ENCODE measurements around the gene KIF3B. TPM values are rescaled to one million over a fixed set of nuclear protein-coding genes. Genes with fewer than 3 reads are reported as not detected.
A peak's percentile ranks its signal among the peaks of the same experiment; 100 is the strongest.

Gene KIF3B
- total and polyA plus RNA-seq, 2 of the 13 experiments (the other 11 are each of a cell fraction or from before 2014, with no cell fraction given) = 23.6 to 28.8 TPM

GRCh38 chr20:32329817-32330554 lies 52.5 kb downstream of the KIF3B start (continued):
- 0 out of 2 replicates have a peak, but pooled peaks have one; percentile 10 for TF ChIP-seq CHD2 (IDR thresholded peaks at IDR 0.05; ENCODE audit: low read depth, low read length)
- 0 out of 2 replicates have a peak, but pooled peaks have one; percentile 40 for TF ChIP-seq KLF9 (CRISPR knock-in tag; IDR thresholded peaks at IDR 0.05; ENCODE audit: low read depth)
- TF ChIP-seq ZBTB14 (CRISPR knock-in tag; IDR thresholded peaks at IDR 0.05) = no peak
- TF ChIP-seq ZC3H13 (CRISPR knock-in tag; IDR thresholded peaks at IDR 0.05) = no peak
- no peak for TF ChIP-seq DMTF1 (CRISPR knock-in tag; IDR thresholded peaks at IDR 0.05)
- TF ChIP-seq ZNF570 (CRISPR knock-in tag; IDR thresholded peaks at IDR 0.05; ENCODE audit: borderline replicate concordance) = no peak
- TF ChIP-seq, protein P1, sequence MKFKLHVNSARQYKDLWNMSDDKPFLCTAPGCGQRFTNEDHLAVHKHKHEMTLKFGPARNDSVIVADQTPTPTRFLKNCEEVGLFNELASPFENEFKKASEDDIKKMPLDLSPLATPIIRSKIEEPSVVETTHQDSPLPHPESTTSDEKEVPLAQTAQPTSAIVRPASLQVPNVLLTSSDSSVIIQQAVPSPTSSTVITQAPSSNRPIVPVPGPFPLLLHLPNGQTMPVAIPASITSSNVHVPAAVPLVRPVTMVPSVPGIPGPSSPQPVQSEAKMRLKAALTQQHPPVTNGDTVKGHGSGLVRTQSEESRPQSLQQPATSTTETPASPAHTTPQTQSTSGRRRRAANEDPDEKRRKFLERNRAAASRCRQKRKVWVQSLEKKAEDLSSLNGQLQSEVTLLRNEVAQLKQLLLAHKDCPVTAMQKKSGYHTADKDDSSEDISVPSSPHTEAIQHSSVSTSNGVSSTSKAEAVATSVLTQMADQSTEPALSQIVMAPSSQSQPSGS (CRISPR knock-in tag; IDR thresholded peaks at IDR 0.05) = peak; percentile 67; the same call in 1 of the 2 replicates
- no peak for TF ChIP-seq ZBTB38 (CRISPR knock-in tag; IDR thresholded peaks at IDR 0.05)
- TF ChIP-seq RAD51 (IDR thresholded peaks at IDR 0.05; ENCODE audit: borderline replicate concordance) = no peak
- TF ChIP-seq, protein P2, sequence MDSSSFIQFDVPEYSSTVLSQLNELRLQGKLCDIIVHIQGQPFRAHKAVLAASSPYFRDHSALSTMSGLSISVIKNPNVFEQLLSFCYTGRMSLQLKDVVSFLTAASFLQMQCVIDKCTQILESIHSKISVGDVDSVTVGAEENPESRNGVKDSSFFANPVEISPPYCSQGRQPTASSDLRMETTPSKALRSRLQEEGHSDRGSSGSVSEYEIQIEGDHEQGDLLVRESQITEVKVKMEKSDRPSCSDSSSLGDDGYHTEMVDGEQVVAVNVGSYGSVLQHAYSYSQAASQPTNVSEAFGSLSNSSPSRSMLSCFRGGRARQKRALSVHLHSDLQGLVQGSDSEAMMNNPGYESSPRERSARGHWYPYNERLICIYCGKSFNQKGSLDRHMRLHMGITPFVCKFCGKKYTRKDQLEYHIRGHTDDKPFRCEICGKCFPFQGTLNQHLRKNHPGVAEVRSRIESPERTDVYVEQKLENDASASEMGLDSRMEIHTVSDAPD (CRISPR knock-in tag; IDR thresholded peaks at IDR 0.05) = no peak
- no peak for TF ChIP-seq ZNF142 (CRISPR knock-in tag; IDR thresholded peaks at IDR 0.05)
- no peak for TF ChIP-seq SRSF4 (IDR thresholded peaks at IDR 0.05; ENCODE audit: low read depth, low read length, poor library complexity, severe bottlenecking)
- TF ChIP-seq GTF2F1 (IDR thresholded peaks at IDR 0.05; ENCODE audit: low read length) = no peak
- peak; percentile 86 for TF ChIP-seq IRF2 (CRISPR knock-in tag; IDR thresholded peaks at IDR 0.05)
- peak; percentile 97 for TF ChIP-seq ZGPAT (CRISPR knock-in tag; IDR thresholded peaks at IDR 0.05)
